Ovary (tissue), 9 donors: ENCODE data around the gene EIF5A2. TPM values are rescaled to one million over a fixed set of nuclear protein-coding genes. Genes with fewer than 3 reads are reported as not detected.

ENCODE experiments used
- DNase-seq, 5 donors: peaks; one replicate each; pipeline ENCODE4 v3.0.0-alpha.2; 2019 to 2020
- H3K27ac ChIP-seq, 2 donors: fragments of 200-600 bp; one replicate each; pipeline versions ENCODE4 v1.5.1 to v1.8.0; 2019 to 2022
- H3K27me3 ChIP-seq: fragments of 200-600 bp; one replicate; pipeline ENCODE4 v1.8.0; 2022
- H3K36me3 ChIP-seq: fragments of 200-600 bp; sonication (generic); one replicate; pipeline ENCODE4 v1.5.1; 2019
- H3K4me1 ChIP-seq: one replicate; pipeline ENCODE4 v1.8.1; 2013; ENCODE audit warnings: mild to moderate bottlenecking, moderate library complexity; ENCODE audit not compliant: insufficient read depth
- H3K4me3 ChIP-seq: fragments of 200-600 bp; sonication (generic); one replicate; pipeline ENCODE4 v1.5.1; 2017
- H3K9me3 ChIP-seq, 2 donors: fragments of 200-600 bp in 1 of 2; sonication (generic) in 1 of 2; one replicate each; pipeline versions ENCODE4 v1.5.1 to v1.8.1; 2013 to 2019; ENCODE audit warnings: mild to moderate bottlenecking in 1 of 2, moderate library complexity in 1 of 2
- EP300 ChIP-seq: sonication (generic); formaldehyde crosslinking; IDR thresholded peaks from one replicate; pipeline ENCODE4 v1.6.1; 2017; ENCODE audit warnings: antibody characterized with exemption
- POLR2A ChIP-seq: fragments of 450-650 bp; IDR thresholded peaks from one replicate; pipeline ENCODE4 v1.6.1; 2017; ENCODE audit warnings: antibody characterized with exemption, mild to moderate bottlenecking, moderate library complexity
- WGBS, 3 donors: extraction: QIAGEN DNeasy Blood & Tissue Kit in 1 of 3; methylation state at CpG; one replicate each; pipeline versions ENCODE4 v1.1.5 to v1.1.7; 2013 to 2017; 5-methylcytosine and 5-hydroxymethylcytosine counted together
- intact Hi-C, 4 donors: fragments of 100-400 bp; cut with DNase I; formaldehyde crosslinking; loops; one replicate each; pipeline versions ENCODE4 v1.11.0 to v1.15.1; 2022 to 2023
- polyA plus RNA-seq, 2 donors: library from polyadenylated mRNA; stranded (reverse); fragments of 200-250 nt in 1 of 2; fragments of 350-450 nt in 1 of 2; fragmentation: Illumina TruSeq in 1 of 2; extraction: RNeasy Lipid Tissue Mini Kit (QIAGEN cat#74804) in 1 of 2; gene quantifications; one replicate each; pipeline ENCODE4 v1.2.3, GENCODE V29; 2013 to 2014
- total RNA-seq, 7 donors: library from RNA; depleted of rRNA in 2 of 7; stranded (reverse); fragments of >200 nt in 2 of 7; fragmentation: NEBNext Ultra II Directional in 3 of 7; extraction: Animal tissue kit (Norgen Biotek cat#: 25700) in 3 of 7; gene quantifications; one replicate each; pipeline versions ENCODE4 v1.1.0 to v1.2.4, GENCODE V29; 2016 to 2023
- TF ChIP-seq, protein P1 (sequence below), 3 donors: fragments of 450-650 bp in 2 of 3; fragments of 200-600 bp in 1 of 3; IDR thresholded peaks; one replicate each; pipeline versions ENCODE4 v1.5.1 to v1.8.0; 2016 to 2022; ENCODE audit warnings: antibody characterized with exemption in 3 of 3, mild to moderate bottlenecking in 1 of 3
- donor health status: DM: no; HTN: no; CAD: no; lungs with moderate emphysema.
- donor health status: DM: no; HTN: no; CAD: no.
- donor health status: Bipolar disorder and iron deficiency.
- donor health status: DM: yes; HTN: yes; CAD: no.
- donor health status: DM: no; HTN: no; CAD: no.
- donor health status: DM: yes; HTN: yes; CAD: no.

Gene EIF5A2
- total and polyA plus RNA-seq, 9 donors = 3.3 to 19.6 (median 12.5) TPM

DNA sequence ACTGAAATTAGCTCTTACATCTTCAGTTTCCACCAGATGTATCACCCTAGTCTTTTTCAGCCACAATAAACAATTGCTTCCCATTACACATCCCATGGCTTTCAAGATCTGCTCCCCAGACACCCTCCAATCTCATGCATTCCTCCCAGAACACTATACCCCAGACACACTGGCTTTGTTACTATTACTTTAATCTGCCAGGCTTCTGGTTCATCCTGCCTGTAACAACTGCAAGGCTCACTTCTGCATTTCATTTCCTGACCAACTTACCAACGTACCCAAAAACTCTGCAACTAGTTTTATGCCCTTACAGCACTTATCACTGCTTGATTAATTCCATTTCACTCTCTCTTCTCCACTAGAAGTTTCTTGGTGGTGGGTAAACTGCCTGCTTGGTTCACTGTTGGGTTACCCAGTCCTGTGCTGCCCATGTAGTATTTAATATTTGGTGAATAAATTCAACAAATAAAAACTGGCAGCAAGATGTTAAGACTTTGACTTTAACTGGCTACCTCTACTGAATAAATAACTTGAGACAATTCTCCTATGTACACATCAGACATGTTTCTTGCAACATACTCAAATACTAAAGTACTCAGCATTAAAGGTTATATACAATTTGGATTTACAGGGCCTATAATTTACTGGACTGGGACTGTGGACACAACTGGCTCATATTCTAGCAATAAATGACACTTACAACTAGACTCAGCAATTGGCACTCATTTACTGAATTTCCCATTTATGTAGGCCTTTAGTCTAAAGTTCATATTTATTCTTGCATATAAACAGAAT, 41.1 kb downstream of the EIF5A2 start:
- Histone ChIP-seq H3K4me1 (peaks cover 4% of the 10 kb centered on the region), H3K36me3 (no peaks in the 10 kb centered on the region), H3K27me3 (no peaks in the 10 kb centered on the region), H3K4me3 (no peak overlapping the region), H3K27ac (no peak overlapping the region), H3K9me3 (no peaks in the 10 kb centered on the region)
- TF ChIP-seq, protein P1, sequence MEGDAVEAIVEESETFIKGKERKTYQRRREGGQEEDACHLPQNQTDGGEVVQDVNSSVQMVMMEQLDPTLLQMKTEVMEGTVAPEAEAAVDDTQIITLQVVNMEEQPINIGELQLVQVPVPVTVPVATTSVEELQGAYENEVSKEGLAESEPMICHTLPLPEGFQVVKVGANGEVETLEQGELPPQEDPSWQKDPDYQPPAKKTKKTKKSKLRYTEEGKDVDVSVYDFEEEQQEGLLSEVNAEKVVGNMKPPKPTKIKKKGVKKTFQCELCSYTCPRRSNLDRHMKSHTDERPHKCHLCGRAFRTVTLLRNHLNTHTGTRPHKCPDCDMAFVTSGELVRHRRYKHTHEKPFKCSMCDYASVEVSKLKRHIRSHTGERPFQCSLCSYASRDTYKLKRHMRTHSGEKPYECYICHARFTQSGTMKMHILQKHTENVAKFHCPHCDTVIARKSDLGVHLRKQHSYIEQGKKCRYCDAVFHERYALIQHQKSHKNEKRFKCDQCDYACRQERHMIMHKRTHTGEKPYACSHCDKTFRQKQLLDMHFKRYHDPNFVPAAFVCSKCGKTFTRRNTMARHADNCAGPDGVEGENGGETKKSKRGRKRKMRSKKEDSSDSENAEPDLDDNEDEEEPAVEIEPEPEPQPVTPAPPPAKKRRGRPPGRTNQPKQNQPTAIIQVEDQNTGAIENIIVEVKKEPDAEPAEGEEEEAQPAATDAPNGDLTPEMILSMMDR (IDR thresholded peaks at IDR 0.05) = no peak
- TF ChIP-seq EP300 = no peak
- TF ChIP-seq POLR2A = no peak
- DNase-seq = no peak
- WGBS, 3 donors = 63 to 79% (median 75%) methylated on average over 1 of the region's 1 CpG
- intact Hi-C loops = loop anchor here in 1 of 4 donors (10.0 kb wide), 1 partner anchor 683 kb away; the partner anchor contains the start of gene PHC3

DNA sequence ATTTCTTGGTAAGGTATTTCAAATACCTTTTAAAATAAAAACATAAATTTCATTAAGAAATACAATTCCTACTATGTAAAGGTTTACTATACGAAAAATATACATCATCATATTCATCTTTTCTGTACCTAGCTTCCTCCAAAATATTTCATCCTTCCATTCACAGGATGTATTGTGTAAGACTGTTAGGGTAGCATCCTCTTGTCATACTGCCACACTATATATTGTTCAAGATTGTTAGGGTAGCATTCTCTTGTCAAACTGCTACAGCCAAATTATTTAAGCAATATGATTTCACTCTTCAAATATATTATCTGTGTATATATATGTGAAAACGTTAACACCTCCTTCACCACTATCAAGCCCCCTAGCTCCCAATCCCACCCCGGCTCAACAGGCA, 41.9 kb downstream of the EIF5A2 start:
- H3K27me3 ChIP-seq = no peaks in the 10 kb centered on the region
- H3K36me3 ChIP-seq = no peaks in the 10 kb centered on the region
- no peak overlapping the region for H3K4me3 ChIP-seq
- H3K4me1 ChIP-seq = peaks cover 4% of the 10 kb centered on the region
- TF ChIP-seq EP300 (no peak), POLR2A (no peak)
- TF ChIP-seq, protein P1 (IDR thresholded peaks at IDR 0.05) = no peak
- DNase-seq = no peak
- no peaks in the 10 kb centered on the region for H3K9me3 ChIP-seq
- intact Hi-C loops = loop anchor here in 1 of 4 donors (10.0 kb wide), 1 partner anchor 682 kb away; the partner anchor contains the start of gene PHC3
- 81 to 88% (median 87%) methylated on average over 3 of the region's 3 CpGs for WGBS, 3 donors
- no peak overlapping the region for H3K27ac ChIP-seq

DNA sequence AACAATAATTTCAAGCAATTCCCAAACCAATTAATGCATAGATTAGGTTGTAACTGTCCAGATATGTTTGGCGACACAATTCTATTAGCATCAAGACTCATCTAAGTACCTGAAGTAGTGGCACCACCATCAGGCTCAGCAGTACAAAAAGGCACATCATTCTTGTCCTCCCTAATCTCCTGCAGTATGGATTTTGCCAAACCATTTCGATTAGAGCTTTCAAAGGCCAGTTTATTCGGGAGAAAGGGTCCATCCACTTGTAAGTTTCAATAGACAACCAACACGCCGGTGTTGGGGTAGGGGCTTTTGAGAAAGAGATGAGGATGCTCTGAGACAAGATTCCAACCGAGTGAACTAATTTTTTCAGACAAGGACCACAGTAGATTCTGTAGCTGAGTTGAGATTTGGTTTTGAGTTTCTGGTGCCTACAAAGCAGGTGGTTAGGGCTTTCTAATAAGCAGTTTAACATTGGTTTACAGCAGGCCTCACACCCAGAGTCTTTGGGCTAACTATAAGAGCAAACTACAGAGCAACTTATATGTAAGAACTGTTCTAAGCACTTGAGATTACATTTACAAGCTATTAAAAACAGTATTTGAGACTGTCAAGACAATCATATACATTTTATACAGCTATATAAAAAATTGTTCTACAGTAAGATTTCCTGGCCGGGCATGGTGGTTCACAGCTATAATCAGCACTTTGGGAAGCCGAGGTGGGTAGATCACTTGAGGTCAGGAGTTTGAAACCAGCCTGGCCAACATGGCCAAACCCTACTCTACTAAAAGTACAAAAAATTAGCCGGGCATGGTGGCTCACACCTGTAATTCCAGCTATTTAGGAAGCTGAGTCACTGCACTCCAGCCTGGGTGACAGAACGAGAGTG, 43.0 kb downstream of the EIF5A2 start:
- no peak overlapping the region for H3K27ac ChIP-seq
- H3K9me3 ChIP-seq = no peaks in the 10 kb centered on the region
- WGBS, 3 donors = 83 to 89% (median 85%) methylated on average over 10 of the region's 10 CpGs
- H3K4me1 ChIP-seq = peaks cover 4% of the 10 kb centered on the region
- intact Hi-C loops = loop anchor here in 1 of 4 donors (10.0 kb wide), 1 partner anchor 681 kb away; the partner anchor contains the start of gene PHC3
- TF ChIP-seq POLR2A (no peak), EP300 (no peak)
- TF ChIP-seq, protein P1 (IDR thresholded peaks at IDR 0.05) = no peak
- no peaks in the 10 kb centered on the region for H3K36me3 ChIP-seq
- H3K4me3 ChIP-seq = no peak overlapping the region
- DNase-seq = no peak
- H3K27me3 ChIP-seq = no peaks in the 10 kb centered on the region

DNA sequence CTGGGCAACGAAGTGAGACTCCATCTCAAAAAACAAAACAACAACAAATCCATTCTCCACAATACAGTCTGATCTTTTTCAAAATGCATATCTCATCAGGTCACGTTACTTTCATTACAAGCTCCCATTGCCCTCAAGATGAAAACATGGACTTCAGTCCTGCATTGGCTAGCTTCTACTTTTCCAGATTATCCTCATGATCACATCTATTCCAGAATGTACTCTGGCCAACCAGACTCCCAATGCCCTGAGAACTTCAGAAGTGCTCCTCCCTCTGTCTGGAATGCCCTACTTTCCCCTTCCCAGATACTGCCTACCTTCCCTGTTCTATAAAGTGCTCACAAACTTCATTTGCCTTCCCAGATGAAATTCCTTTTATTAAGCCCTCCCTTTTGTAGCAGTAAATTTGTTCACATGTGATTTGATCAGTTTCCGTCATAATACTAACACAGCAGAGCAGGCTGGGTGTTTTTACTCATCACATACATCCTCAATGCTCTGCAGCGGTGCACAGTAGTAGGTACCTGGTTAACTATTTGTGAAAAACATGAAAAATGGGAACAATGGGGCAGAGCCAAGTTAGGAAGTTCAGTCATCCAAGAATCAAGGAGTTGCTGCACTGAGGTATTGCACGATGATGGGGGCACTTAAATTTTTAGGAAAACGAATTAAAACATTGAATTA, 43.8 kb downstream of the EIF5A2 start:
- no peak overlapping the region for H3K4me3 ChIP-seq
- WGBS, 3 donors = 70 to 73% (median 73%) methylated on average over 6 of the region's 6 CpGs
- no peak for DNase-seq
- no peak overlapping the region for H3K27ac ChIP-seq
- TF ChIP-seq EP300 (no peak), POLR2A (no peak)
- TF ChIP-seq, protein P1 (IDR thresholded peaks at IDR 0.05) = no peak
- H3K27me3 ChIP-seq = no peaks in the 10 kb centered on the region
- H3K9me3 ChIP-seq = no peaks in the 10 kb centered on the region
- H3K36me3 ChIP-seq = no peaks in the 10 kb centered on the region
- peaks cover 4% of the 10 kb centered on the region for H3K4me1 ChIP-seq
- intact Hi-C loops = loop anchor here in 1 of 4 donors (10.0 kb wide), 1 partner anchor 680 kb away; the partner anchor contains the start of gene PHC3
